NOMO-1 (cell line): ENCODE data around the gene MAS1.
A peak's percentile ranks its signal among the peaks of the same experiment; 100 is the strongest.

ENCODE experiments used
- DNase-seq, 2 experiments: peaks; one replicate each; lab custom pipeline; 2025; ENCODE audit not compliant: unreplicated experiment in 2 of 2; lab: John Stamatoyannopoulos, UW

MAS1 gene

GRCh38 chr6:159879856-159880255, 10.9 kb upstream of the MAS1 start:
- no peak for DNase-seq

GRCh38 chr6:159880412-159880975, 10.3 kb upstream of the MAS1 start:
- DNase-seq: no peak

GRCh38 chr6:159884720-159885119, 6.1 kb upstream of the MAS1 start:
- no peak for DNase-seq

GRCh38 chr6:159886270-159886669, 4.5 kb upstream of the MAS1 start:
- no peak for DNase-seq

- DNase-seq: no peak
Measured at GRCh38 chr6:159887146-159887545, 3.6 kb upstream of the MAS1 start.

GRCh38 chr6:159887761-159888160, 3.0 kb upstream of the MAS1 start:
- no peak for DNase-seq

GRCh38 chr6:159890201-159890600, 587 bp upstream of the MAS1 start:
- DNase-seq: no peak

- DNase-seq: no peak
Measured at GRCh38 chr6:159892053-159892452, 1.3 kb downstream of the MAS1 start.

GRCh38 chr6:159893064-159893463, 2.3 kb downstream of the MAS1 start:
- DNase-seq: no peak

GRCh38 chr6:159894991-159895390, 4.2 kb downstream of the MAS1 start:
- no peak for DNase-seq

- DNase-seq: no peak
Measured at GRCh38 chr6:159897603-159898002, 6.8 kb downstream of the MAS1 start.

GRCh38 chr6:159898519-159898918, 7.7 kb downstream of the MAS1 start:
- DNase-seq: no peak

GRCh38 chr6:159899994-159900745, 9.4 kb downstream of the MAS1 start:
- DNase-seq: no peak

GRCh38 chr6:159902620-159903019, 11.8 kb downstream of the MAS1 start:
- DNase-seq: no peak

- no peak for DNase-seq
Measured at GRCh38 chr6:159904497-159904911, 13.7 kb downstream of the MAS1 start.

- DNase-seq: no peak
Measured at GRCh38 chr6:159906400-159906799, 15.6 kb downstream of the MAS1 start.

- DNase-seq: peak; percentile 22 to 41
Measured at GRCh38 chr6:159908535-159908934, 17.7 kb downstream of the MAS1 start.

- no peak for DNase-seq
Measured at GRCh38 chr6:159908979-159909378, 18.2 kb downstream of the MAS1 start.

GRCh38 chr6:159910342-159910741, 19.6 kb downstream of the MAS1 start:
- DNase-seq: no peak

GRCh38 chr6:159913375-159913774, 22.6 kb downstream of the MAS1 start:
- DNase-seq: no peak

GRCh38 chr6:159913862-159914564, 23.2 kb downstream of the MAS1 start:
- no peak for DNase-seq

GRCh38 chr6:159914565-159914923, 23.8 kb downstream of the MAS1 start:
- no peak for DNase-seq
